HG02884 (cell line): Measurements from ENCODE around the gene DMPK.
"Not testable (repeated sequence)": the region's sequence is repeated elsewhere in the genome, so short reads cannot be mapped to it uniquely, and the experiment has no call there.

Experiments
- ATAC-seq: cut with Tn5 transposase; IDR thresholded peaks from one replicate; pipeline ENCODE4 v1.9.1; 2021; ENCODE audit warnings: mild to moderate bottlenecking, moderate library complexity; ENCODE audit not compliant: unreplicated experiment

Gene DMPK

GRCh38 chr19:45752639-45753038 is 29.7 kb downstream of the DMPK start:
- ATAC-seq: no peak

- not testable (repeated sequence) for ATAC-seq
These were observed 30.8 kb downstream of the DMPK start for GRCh38 chr19:45751483-45751882.

- ATAC-seq: no peak
These were observed 34.8 kb downstream of the DMPK start for GRCh38 chr19:45747513-45747912.

GRCh38 chr19:45746866-45747265 is 35.4 kb downstream of the DMPK start:
- ATAC-seq: no peak

GRCh38 chr19:45745606-45746005 is 36.7 kb downstream of the DMPK start:
- ATAC-seq: no peak

GRCh38 chr19:45742969-45743368 is 39.3 kb downstream of the DMPK start:
- no peak for ATAC-seq

GRCh38 chr19:45739498-45740439 is 42.5 kb downstream of the DMPK start:
- no peak for ATAC-seq

GRCh38 chr19:45733160-45733810 is 49.0 kb downstream of the DMPK start, which contains the start of gene MEIOSIN:
Gene MEIOSIN, plus strand, starts transcription at chr19:45733439. Its CDS starts 1,938 bp downstream, at chr19:45735377.
- no peak for ATAC-seq

- ATAC-seq: peak; percentile 84
These were observed 51.7 kb downstream of the DMPK start, which contains the start of gene FBXO46 for GRCh38 chr19:45730368-45731288. Gene FBXO46, minus strand, starts transcription at chr19:45730896. Its CDS starts 17,401 bp downstream, at chr19:45713495.

- ATAC-seq: no peak
These were observed 52.4 kb downstream of the DMPK start for GRCh38 chr19:45729800-45730290.

- not testable (repeated sequence) for ATAC-seq
These were observed 53.6 kb downstream of the DMPK start for GRCh38 chr19:45728683-45729082.

- not testable (repeated sequence) for ATAC-seq
These were observed 62.2 kb downstream of the DMPK start for GRCh38 chr19:45720065-45720464.
